GM12875 (cell line): ENCODE results near the gene ARHGEF19.

Experiments used
- H3K4me3 ChIP-seq: one replicate; pipeline ENCODE4 v1.5.1; 2011; ENCODE audit warnings: low read depth, low read length, control low read depth
- TF ChIP-seq, protein P1 (sequence below): IDR thresholded peaks from 2 replicates; pipeline ENCODE4 v1.5.1; 2011; ENCODE audit warnings: low read depth, mild to moderate bottlenecking, control low read depth, inconsistent platforms, low read length, moderate library complexity, borderline replicate concordance; ENCODE audit not compliant: insufficient read depth

Gene ARHGEF19

DNA sequence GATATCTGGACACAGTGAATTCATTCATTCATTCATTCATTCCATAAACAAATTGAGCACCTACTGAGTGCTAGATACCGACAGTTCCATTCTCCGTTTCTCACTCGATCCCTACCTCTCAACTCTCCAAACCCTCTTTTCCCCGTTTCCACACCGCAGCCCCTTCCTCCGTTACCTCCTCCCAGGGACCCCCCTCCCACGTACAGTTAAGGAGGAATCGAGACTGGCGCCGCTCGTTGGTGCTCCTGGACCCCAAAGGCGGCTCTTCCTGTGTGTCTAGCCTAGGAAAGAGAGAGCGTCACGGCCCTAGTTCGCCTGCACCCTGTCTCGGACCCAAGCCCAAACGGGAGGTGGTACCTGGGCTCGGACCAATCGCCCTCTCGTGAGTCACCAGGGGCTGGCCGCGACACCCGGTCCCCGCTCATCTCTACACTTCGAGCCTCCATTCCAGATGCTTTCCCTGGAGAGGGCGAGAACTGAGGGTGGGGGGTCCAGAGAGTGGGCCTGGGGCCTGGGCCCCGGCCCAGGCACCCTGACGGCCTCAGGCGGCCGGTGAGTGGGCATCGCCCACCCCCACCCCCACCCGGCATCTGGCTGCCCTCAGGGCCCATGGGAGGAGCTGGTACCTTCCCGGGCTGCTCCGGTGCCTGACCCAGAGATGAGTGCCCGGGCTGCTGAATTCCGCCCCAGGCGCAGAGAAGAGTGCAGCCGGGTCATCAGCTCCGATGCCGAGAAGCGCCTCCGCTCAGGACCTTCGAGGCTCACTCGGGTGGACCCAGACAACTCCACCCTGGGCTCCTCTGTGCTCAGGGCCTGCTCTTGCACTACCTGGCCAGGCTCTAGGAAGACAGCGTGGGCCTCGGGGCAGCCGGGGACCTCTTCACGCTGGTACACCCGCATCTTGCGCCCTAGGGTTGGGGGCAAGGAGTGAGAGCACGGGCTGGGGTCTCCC, 4.9 kb downstream of the ARHGEF19 start:
- TF ChIP-seq, protein P1, sequence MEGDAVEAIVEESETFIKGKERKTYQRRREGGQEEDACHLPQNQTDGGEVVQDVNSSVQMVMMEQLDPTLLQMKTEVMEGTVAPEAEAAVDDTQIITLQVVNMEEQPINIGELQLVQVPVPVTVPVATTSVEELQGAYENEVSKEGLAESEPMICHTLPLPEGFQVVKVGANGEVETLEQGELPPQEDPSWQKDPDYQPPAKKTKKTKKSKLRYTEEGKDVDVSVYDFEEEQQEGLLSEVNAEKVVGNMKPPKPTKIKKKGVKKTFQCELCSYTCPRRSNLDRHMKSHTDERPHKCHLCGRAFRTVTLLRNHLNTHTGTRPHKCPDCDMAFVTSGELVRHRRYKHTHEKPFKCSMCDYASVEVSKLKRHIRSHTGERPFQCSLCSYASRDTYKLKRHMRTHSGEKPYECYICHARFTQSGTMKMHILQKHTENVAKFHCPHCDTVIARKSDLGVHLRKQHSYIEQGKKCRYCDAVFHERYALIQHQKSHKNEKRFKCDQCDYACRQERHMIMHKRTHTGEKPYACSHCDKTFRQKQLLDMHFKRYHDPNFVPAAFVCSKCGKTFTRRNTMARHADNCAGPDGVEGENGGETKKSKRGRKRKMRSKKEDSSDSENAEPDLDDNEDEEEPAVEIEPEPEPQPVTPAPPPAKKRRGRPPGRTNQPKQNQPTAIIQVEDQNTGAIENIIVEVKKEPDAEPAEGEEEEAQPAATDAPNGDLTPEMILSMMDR, result no peak
- peak overlapping the region; percentile 52 for H3K4me3 ChIP-seq

DNA sequence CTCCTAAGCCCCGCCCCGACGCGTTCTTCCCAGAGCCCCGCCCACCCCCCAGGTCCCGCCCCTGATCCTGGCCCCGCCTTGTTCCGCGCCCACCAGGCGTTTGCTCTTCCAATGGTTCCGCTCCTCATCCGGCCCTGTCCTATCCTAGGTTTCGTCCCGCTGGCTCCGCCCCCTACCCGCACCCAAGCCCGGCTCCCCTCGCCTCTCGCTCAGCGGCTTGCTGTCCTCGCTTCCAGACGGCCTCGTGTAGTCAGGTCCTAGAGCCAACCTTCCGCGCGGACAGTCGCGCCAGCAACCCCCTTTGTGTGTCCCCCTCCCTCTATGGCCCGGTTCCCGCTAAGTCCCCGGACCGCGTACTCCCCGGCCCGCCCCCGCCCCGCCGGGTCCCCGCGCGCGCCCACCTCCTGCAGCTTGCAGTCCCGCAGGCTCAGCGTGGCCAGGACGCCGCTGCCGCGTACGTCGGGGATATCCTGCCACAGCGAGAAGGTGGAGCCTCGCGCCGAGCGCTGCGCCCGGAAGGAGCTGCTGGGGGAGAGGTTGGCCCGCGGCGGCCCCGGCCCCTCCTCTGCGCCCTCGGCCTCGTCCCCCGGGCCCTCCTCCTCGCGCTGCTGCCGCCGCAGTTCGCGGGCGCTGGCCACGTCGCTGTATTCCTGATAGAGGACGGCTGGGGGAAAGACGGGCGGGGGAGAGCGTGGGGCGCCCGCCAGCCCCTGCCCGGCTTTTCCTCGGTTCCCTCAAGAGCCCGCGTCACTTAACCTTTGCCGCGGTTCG, 5.7 kb downstream of the ARHGEF19 start:
- TF ChIP-seq, protein P1, result no peak
- H3K4me3 ChIP-seq, result peak overlapping the region; percentile 52

DNA sequence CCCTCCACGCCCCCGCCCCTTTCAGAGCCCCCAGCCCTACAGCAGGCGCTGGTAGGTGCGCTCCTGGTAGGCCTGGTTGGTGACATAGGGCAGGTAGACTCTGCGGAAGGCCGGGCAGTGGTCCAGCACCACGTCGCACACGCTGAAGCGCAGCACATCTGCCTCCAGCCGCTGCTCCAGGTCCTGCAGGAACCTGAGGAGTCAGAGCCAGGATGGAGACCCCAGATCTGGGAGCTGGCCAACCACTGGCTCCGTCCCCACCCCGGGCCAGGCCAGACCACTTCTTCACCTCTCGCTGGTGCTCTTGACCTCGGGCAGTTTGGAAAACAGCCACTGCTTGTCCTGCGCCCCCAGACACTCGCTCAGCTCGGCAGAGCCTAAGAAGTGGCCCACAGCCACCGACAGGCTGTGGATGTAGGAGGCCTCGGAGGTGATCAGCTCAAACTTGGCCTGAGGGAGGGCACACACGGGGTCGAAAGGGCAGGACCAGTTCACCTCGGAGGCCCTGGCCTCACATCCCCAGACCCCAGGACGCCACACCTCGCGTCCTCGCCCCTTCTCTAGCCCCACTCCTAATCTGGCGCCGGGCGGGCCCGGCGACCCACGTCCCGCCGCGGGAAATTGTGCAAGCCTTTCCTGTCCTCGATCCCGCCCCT, 6.4 kb downstream of the ARHGEF19 start:
- TF ChIP-seq, protein P1, result no peak
- H3K4me3 ChIP-seq, result peak overlapping the region; percentile 38

DNA sequence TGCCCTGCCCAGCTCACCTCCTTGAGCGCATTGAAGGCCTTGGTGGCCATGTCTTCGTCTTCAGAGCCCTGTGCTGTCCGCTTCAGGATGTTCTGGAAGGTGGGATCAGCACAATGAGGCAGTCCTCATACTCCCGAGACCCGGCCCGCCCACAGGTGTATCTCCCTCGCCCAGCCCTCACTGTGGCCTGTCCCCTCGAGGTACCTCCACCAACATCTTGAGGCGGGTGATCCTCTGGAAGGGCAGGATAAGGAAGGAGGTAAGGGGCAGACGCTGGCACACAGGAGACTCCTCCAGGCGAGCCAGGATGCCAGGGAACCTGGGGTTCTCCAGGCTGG, 7.1 kb downstream of the ARHGEF19 start:
- no peak overlapping the region for H3K4me3 ChIP-seq
- TF ChIP-seq, protein P1, result no peak

DNA sequence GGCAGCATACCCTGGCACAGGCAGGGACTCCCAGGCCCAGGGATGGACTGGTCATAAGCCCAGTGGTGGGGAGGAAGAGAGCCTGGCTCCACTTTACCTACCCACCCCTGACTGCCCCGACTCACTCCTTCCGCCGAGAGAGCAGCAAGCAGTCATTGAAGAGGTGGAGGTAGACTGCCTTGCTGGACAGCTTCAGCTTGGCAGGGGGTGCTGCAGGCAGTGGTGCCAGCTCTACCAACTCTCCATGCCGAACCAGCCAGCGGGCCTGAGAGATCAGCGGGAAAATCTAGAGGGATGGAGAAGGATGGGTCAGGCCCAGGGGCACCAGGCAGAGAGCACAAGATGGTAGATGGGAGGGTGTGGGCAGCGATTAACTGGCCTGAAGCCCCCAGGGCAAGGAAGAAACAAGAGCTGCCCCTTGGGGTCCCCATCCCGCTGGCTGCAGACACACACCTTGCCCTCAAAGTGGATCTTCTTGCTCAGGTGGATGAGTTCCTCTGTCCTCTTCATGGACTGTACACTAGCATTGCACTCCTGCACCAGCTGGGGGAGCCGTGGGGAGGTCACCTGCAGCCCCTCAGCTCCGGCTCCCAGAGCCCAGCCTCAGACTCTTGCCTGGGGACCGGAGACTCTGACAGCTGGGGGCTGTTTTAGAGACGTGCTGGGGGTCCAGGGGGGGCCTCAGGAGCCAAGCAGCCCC, 7.7 kb downstream of the ARHGEF19 start:
- no peak overlapping the region for H3K4me3 ChIP-seq
- TF ChIP-seq, protein P1, result peak; percentile 37; the same call in 1 of the 2 replicates

DNA sequence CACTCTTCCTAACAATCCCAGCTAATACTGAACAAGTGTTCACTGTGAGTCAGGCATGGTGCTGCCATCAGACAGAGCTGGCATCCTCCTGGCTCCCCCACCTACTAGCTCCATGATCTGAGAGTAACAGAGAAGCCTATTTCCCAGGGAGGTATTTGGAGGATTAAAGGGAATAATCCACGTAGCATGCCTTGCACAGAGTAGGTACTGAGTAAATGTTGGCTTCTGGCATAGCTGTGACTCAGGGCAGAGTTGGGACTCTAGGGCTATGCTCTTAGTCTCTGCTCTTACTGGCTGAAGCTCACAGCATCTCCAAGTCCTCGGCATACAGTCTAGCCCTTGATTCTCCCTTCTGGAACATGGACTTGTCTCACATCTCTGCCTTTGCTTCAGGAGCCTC, 8.2 kb downstream of the ARHGEF19 start:
- TF ChIP-seq, protein P1, result no peak
- H3K4me3 ChIP-seq, result no peak overlapping the region
